ENCODE measurements around the gene TP53AIP1.

GRCh38 chr11:128895526-128895925 lies 47.1 kb downstream of the TP53AIP1 start:
- no peak for TF ChIP-seq CTCF (IDR thresholded peaks at IDR 0.05)
- no peak for TF ChIP-seq EZH2 (IDR thresholded peaks at IDR 0.05)
- TF ChIP-seq EZH2phosphoT487 (IDR thresholded peaks at IDR 0.05) = no peak
